ENCODE results near the gene TSSK3. TPM values are rescaled to one million over a fixed set of nuclear protein-coding genes. Genes with fewer than 3 reads are reported as not detected.

TSSK3 gene
- 3.3 TPM for total RNA-seq

GRCh38 chr1:32362474-32363313 is at the start of gene TSSK3, which contains the start of gene FAM229A:
TSSK3 (plus strand) TSS chr1:32362539; CDS start chr1:32362702, 163 bp downstream.
FAM229A (minus strand) TSS chr1:32362485; CDS start chr1:32362091, 394 bp downstream.
- no peak for DNase-seq (ENCODE audit: low spot score)

GRCh38 chr1:32316903-32317277 is 45.4 kb upstream of the TSSK3 start:
- no peak for DNase-seq (ENCODE audit: low spot score)

GRCh38 chr1:32318127-32318869 is 44.0 kb upstream of the TSSK3 start:
- DNase-seq (ENCODE audit: low spot score), result no peak

- DNase-seq (ENCODE audit: low spot score), result peak; percentile 87
Measured at GRCh38 chr1:32321712-32322291, 40.5 kb upstream of the TSSK3 start.

GRCh38 chr1:32327204-32327603 is 35.1 kb upstream of the TSSK3 start:
- no peak for DNase-seq (ENCODE audit: low spot score)

- DNase-seq (ENCODE audit: low spot score), result no peak
Measured at GRCh38 chr1:32329931-32330466, 32.3 kb upstream of the TSSK3 start.

- no peak for DNase-seq (ENCODE audit: low spot score)
Measured at GRCh38 chr1:32330558-32331151, 31.7 kb upstream of the TSSK3 start.

- no peak for DNase-seq (ENCODE audit: low spot score)
Measured at GRCh38 chr1:32331549-32331948, 30.8 kb upstream of the TSSK3 start.

GRCh38 chr1:32332290-32333079 is 29.9 kb upstream of the TSSK3 start:
- no peak for DNase-seq (ENCODE audit: low spot score)

GRCh38 chr1:32333251-32333963 is 28.9 kb upstream of the TSSK3 start:
- no peak for DNase-seq (ENCODE audit: low spot score)

- DNase-seq (ENCODE audit: low spot score), result no peak
Measured at GRCh38 chr1:32334274-32334861, 28.0 kb upstream of the TSSK3 start.

- DNase-seq (ENCODE audit: low spot score), result no peak
Measured at GRCh38 chr1:32334864-32335534, 27.3 kb upstream of the TSSK3 start.

- no peak for DNase-seq (ENCODE audit: low spot score)
Measured at GRCh38 chr1:32335535-32335789, 26.9 kb upstream of the TSSK3 start.

- peak; percentile 80 for DNase-seq (ENCODE audit: low spot score)
Measured at GRCh38 chr1:32335790-32336590, 26.3 kb upstream of the TSSK3 start, which contains the start of gene MARCKSL1. MARCKSL1 (minus strand) TSS chr1:32336233; CDS start chr1:32336033, 200 bp downstream.

- no peak for DNase-seq (ENCODE audit: low spot score)
Measured at GRCh38 chr1:32336591-32336932, 25.8 kb upstream of the TSSK3 start.

- no peak for DNase-seq (ENCODE audit: low spot score)
Measured at GRCh38 chr1:32336963-32337675, 25.2 kb upstream of the TSSK3 start.

GRCh38 chr1:32337855-32338636 is 24.3 kb upstream of the TSSK3 start:
- no peak for DNase-seq (ENCODE audit: low spot score)

Data from mucosa of gallbladder (tissue), 1 donor.